GM12873 (cell line): Measurements from ENCODE around the gene PMM1.

ENCODE experiments used
- CTCF ChIP-seq: IDR thresholded peaks from 2 replicates; pipeline ENCODE4 v1.5.1; 2012; ENCODE audit warnings: low read depth, mild to moderate bottlenecking, moderate library complexity, low read length, control low read depth; ENCODE audit not compliant: insufficient read depth; ENCODE audit errors: missing control alignments

Gene PMM1

GRCh38 chr22:41620589-41621098 lies 31.0 kb upstream of the PMM1 start, which contains the start of gene DESI1:
DESI1 (minus strand) TSS chr22:41621043; CDS start chr22:41620839, 204 bp downstream.
- TF ChIP-seq CTCF: no peak

- peak; percentile 17 for TF ChIP-seq CTCF
These were observed 30.4 kb upstream of the PMM1 start for GRCh38 chr22:41619979-41620588.

GRCh38 chr22:41613456-41613855 lies 23.8 kb upstream of the PMM1 start:
- no peak for TF ChIP-seq CTCF

- no peak for TF ChIP-seq CTCF
These were observed 23.1 kb upstream of the PMM1 start for GRCh38 chr22:41612603-41613306.

DNA sequence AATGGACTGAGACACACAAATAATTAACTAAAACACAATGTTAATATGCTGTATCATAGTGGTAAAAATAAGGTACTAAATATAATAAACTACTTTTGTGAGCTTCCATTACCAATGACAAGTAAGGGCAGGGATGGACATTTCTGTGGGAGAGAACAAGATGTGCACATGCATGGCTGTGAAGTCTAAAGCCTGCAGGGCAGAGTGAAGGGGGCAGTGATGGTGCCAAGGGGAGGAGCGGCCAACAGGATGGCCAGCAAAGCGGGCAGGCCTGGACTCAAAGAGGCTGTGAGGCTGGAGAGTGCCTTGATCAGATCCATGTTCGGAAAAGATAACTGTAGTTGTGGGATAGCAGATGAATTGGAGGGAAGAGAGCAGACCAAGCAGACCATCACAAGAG lies 18.7 kb upstream of the PMM1 start:
- no peak for TF ChIP-seq CTCF

GRCh38 chr22:41603873-41604332 lies 14.3 kb upstream of the PMM1 start:
- no peak for TF ChIP-seq CTCF

DNA sequence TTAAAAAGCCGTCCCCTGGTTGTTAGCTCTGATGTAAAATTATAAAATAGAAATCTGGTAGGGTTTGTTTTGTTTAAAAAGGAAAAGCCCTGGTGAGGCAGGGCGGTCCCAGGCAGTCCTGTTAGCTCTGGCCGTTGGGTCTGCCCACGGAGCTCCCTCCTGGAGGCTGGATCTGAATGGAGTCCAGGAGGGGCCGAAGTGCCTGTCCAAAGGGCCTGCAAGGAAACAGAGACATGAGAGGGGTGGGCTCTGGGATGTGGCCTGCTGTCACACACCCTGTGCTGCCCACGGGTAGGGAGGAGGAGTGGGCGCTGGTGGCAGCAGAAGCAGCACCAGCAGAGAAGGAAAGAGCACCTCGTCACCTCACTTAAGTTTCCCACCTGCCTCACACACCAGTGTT lies 11.3 kb upstream of the PMM1 start:
- no peak for TF ChIP-seq CTCF
